ENCODE data around the gene UBE4B.
A peak's percentile ranks its signal among the peaks of the same experiment; 100 is the strongest.

UBE4B gene

DNA sequence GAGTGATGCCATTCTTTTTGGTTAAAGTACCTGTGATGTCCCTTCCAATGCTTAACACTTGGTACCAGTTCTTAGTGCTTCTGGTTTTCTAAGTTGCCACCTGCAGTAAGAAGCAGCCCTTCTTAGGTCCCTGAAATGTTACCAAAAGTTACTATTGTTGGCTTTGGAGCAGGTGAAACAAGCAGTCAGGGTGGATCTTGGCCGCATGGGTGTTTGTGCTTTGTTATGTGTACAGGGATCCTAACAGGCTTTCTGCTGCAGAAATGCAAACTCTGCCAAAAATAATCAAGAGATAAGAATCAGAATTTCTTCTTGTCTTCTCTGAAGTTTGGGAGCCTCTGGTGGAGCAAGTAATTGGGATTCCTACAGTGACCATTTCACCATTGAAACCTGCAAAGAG, 84.4 kb downstream of the UBE4B start:
- no peak for DNase-seq (ENCODE audit: low spot score)

DNA sequence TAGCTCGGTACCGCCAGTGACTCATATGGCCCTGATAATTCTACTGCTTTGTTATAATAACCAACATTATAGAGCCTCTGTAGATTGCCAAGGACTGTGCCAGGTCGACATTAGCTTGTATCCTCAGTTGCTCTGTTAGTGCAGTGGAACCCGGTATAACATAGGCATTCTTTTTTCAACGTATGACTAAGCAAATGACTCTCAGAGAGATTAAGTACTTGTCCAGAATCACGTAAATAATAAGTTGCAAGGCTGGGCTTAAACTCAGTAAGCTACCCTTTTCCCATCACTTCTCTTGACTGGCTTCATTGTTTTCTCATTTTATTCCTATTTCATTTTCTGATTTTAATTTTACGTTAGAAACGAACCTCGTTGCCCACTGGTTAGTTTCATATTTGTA, 85.1 kb downstream of the UBE4B start:
- DNase-seq (ENCODE audit: low spot score): no peak

DNA sequence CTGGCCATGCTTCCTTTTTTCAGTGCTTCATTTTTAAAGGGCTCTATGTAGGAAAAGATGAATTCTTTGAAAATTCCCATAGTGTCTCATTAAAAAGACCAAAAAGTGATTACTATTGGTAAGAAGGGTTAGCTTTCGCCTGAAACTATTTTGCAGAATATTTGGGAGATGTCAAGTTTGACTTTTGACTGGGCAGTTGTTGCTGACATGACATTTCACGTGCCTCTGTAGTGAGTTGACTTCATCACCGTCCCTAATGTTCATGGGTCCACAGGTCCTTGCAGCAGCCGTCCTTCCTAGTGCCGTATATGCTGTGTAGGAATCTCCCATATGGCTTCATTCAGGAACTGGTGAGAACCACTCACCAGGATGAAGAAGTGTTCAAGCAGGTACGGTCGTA, 88.9 kb downstream of the UBE4B start:
- no peak for DNase-seq (ENCODE audit: low spot score)

DNA sequence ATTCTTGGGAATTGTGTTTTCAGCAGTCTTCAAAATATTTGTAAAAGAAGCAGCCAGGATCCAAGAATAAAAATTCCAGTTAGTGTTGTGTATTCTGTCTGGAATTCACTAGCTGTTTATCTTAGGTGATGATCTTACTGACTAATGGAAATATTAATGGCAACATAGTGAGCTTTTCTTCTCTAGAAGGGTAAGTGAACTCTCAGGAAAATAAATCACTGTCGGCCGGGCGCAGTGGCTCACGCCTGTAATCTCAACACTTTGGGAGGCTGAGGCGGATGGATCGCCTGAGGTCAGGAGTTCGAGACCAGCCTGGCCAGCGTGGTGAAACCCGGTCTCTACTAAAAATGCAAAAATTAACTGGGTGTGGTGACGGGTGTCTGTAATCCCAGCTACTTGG, 90.2 kb downstream of the UBE4B start:
- DNase-seq (ENCODE audit: low spot score): no peak

DNA sequence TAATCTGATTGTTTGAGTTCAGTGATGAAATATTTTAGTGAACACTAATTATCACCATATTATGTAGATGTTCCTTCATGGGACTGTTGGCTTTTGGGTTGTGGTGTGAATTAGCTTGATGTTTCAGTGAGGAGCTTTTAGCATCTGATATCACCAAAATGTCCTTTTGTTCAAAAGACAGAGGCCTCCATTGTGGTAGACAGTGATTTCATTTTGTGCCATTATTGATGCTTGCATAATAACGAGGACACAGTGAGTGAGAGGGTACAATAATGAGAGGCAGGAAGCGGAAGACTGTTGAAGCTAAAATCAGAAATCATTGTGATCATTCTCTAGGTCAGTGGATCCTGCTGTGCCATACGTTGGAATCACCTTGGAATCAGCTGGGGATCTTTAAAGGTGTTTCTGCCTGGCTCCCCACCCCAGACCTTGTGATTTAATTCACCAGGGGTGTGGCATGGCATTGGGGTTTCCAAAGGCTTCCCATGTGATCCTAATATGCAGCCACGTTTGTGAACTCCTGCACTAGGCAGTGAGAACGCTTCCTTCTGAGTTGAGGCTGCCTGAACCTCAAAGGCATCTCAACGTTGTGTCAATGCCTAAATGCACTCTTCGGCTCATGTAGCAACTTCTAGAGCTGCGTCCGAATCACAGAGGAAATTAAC, 95.5 kb downstream of the UBE4B start:
- no peak for DNase-seq (ENCODE audit: low spot score)

DNA sequence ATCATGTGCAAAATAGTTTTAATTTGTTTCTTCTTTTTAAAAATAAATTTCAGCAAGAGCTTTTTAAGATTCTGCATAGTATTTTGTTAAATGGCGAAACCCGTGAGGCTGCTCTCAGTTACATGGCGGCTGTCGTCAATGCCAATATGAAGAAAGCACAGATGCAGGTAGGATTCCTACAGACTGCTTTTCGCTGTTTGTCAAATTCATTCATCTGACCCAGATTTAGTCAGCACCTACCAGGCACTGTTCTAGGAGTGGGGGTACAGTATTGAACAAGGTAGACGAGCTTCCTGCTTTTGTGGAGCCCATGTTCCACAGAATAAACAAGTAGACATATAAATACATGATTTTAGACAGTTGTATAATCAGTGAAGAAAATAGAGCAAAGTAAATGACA, 99.6 kb downstream of the UBE4B start:
- DNase-seq (ENCODE audit: low spot score): no peak

DNA sequence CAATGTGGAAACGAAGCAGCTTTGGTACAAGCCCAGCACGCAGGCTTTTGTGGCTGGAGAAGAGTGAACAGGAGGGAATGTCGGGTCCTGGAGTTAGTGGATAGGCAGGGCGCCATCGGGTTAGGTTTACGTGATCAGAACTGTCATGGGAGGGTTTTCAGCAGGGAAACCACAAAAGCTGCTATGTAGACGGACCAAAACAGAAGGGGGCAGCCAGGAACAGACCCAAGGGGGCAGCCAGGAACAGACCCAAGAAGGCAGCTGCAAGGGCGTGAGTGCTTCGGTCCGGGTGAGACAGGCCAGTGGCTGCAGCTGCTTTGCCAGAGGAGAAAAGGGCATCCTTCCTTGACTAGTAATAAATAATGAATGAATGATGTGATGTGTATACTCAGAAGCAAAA, 100.1 kb downstream of the UBE4B start:
- DNase-seq (ENCODE audit: low spot score): no peak

DNA sequence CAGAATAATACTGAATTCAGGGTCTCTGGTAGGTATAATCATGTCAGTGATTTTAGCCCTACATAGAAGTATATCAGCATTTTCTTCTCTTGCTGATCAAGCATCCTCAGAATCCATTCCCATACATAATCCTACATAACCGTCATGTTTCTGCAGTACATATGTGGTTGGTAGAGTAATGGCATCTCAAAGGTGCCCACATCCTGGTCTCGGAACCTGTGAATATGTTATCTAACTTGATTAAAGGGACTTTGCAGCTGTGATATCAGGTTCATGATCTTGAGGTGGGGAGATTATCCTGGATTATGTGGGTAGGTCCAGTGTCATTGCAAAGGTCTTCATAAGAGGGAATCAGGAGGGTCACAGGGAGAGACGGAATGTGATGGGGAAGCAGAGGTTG, 108.2 kb downstream of the UBE4B start:
- no peak for DNase-seq (ENCODE audit: low spot score)

DNA sequence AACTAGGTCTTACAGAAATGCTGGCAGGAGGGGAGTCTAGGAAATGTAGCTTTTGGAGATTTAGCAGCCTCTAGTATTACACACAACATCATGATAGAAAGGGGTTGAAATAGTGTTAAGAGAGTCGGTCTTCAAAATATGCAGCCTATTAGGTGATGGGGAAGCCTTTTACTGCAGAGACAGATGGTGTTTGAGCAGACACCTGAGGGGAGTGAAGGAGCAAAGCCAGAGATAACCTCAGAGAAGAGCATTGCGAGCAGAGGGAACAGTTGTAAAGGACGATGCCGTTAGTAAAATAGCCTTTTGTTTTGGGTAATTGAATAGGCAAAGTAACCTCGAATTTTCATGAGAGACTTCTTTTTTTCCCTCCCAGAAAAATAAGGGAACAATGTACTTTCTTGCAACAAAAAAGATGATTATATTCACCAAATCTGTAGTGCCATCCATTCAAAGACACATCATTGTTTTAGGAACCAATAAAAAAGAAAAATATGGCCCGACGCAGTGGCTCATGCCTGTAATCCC, 111.3 kb downstream of the UBE4B start:
- DNase-seq (ENCODE audit: low spot score): no peak

DNA sequence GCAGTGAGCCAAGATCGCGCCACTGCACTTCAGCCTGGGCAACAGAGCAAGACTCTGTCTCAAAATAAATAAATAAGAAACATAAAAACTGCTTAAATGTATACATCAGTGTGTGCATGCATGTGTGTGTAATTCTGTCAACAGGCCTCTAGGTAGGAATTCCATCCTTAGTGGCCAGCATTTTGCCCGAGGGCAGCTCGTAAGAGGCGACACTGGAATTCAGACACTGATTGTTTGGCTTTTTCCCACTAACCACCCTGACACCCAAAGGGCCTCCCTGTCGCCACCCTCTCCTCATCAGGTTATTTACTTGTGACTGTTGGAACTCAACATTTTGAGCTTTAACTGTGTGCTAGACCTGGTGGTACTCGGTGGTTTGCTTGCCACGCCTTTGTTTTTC, 113.6 kb downstream of the UBE4B start:
- DNase-seq (ENCODE audit: low spot score): no peak

DNA sequence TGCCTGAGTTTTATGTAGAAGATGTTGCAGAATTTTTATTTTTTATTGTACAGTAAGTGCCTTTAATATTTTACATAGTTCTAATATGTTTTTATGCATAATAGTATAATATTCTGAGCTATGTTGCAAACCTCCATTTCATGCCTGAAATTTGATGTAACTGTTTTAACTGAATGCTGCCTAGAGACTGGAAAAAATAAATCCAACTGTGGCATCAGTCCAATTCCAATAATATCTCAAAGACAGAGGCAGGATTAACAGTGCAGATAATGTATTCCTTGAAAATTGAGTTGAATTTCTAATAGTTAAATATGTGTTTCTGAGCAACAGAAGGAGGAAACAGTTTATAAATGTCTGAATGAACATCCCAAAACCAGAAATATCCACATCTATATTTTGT, 116.5 kb downstream of the UBE4B start:
- DNase-seq (ENCODE audit: low spot score): no peak

DNA sequence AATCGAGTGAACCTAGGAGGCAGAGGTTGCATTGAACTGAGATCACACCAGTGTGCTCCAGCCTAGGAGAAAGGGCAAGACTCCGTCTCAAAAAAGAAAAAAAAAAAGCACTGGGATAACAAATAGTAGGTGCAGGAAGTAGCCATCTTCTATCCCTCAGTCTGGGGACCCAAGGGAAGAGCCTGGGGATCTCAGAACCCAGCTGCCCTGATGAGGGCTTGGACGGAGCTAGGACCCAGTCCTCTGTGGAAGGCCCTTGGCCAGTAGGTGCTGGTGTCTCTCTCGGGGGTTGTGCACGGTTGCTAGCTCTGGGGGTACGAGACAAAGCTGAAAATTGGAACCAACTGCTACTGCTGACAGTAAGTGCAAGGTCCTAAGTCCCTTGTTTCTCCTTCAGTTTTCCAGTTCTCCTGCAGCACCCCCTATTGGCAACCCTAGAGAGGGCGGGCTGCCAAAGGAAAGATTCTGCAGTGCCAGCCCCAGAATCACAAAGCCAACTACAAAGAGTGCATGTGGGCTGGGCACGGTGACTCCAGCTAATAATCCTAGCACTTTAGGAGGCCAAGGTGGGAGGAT, 120.0 kb downstream of the UBE4B start:
- DNase-seq (ENCODE audit: low spot score): peak; percentile 52

DNA sequence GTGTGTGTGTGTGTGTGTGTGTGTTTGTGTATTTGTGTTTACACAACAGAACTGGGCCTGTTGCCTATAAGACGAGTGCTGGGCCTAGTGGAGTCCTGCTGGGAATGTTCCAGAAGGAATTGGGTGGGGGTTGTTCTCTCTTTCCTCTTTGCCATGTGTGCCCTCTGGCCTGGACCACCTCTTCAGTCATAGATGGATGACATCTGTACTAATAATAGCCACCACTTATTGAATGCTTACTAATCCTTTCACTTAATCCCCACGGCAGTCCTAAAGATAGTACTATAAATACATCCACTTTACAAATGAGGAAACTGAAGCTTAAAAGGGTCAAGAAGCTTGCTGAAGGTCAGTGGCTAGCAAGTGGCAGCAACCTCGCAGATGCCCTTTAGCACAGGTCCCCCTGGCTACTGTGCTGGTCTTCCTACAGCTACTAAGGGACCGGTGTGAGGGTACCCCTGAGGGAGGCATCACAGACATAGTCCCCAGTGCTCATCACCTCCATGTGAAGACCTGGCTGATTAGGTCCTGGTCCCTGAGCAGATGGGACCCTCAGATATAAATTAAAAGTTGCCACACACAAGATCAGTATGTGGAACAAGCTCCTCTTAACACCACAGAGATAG, 122.4 kb downstream of the UBE4B start:
- DNase-seq (ENCODE audit: low spot score): no peak

DNA sequence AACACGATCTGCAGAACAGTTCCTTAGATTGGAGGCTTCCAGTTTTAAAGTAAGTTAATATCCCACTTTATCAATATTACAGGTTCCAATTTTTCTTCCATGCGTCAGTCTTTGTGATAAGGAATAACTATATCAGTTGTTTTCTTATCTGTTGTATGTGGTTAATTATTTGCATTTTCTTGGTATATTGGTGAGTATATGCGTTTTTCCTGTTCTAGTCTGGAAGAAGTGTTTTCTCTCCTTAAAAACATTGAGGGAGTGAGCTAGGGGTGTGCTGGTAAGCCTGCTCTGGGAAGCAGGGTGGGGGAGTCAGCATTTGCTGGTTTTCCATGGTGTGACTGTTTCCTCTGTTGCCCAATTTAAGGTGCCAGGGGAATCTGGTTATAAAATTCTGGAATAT, 127.4 kb downstream of the UBE4B start:
- DNase-seq (ENCODE audit: low spot score): no peak

DNA sequence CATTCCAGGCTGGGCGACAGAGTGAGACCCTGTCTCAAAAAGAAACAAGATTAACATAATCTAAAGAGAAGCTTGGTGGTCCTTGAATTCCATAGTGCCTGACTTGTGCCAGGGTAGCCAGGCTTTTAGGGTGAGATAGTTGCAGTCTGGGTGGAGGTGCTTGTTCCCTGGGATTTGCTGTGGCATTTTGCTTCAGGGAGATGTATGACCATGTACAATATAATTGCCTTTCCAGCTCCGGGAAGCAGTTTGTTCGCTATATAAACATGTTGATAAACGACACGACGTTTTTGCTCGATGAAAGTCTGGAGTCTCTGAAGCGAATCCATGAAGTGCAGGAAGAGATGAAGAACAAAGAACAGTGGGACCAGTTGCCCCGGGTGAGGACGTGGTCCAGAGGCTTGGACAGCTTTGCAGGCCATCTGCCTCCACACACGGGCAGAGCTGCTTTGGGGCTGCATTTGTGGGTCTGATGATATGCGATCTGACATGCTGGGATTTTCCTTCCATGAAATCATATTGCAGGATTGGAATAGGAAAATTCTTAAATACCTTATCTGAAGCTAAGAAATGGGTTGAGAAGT, 128.2 kb downstream of the UBE4B start:
- DNase-seq (ENCODE audit: low spot score): no peak

DNA sequence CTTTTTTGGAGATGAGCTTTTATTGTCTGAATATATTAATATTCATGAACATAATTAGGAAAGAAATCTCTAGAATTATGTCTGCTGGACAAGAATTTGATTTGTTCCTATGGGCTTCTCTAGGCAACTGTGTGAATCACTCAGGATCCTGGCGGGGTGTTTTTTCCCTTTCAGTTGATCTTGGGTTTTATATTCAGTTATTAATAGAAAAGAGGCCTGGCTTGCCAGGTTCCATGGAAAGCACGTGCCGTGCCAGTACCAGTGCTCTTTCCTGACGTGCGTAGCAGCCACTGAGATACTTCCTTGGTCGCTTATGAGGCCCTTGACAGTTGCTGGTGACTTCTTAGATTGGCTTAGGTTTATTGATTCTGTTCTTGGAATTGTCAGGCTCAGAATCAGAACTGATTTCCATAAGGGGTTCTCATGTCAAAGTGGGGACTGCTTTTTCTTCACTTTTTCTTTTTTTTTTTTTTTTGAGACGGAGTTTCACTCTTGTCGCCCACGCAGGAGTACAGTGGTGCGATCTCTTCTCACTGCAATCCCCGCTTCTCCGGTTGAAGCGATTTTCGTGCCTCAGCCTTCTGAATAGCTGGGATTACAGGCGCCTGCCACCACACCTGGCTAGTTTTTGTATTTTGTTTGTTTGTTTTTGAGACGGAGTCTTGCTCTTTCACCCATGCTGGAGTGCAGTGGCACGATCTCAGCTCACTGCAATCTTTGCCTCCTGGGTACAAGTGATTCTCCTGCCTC, 129.0 kb downstream of the UBE4B start:
- DNase-seq (ENCODE audit: low spot score): no peak

DNA sequence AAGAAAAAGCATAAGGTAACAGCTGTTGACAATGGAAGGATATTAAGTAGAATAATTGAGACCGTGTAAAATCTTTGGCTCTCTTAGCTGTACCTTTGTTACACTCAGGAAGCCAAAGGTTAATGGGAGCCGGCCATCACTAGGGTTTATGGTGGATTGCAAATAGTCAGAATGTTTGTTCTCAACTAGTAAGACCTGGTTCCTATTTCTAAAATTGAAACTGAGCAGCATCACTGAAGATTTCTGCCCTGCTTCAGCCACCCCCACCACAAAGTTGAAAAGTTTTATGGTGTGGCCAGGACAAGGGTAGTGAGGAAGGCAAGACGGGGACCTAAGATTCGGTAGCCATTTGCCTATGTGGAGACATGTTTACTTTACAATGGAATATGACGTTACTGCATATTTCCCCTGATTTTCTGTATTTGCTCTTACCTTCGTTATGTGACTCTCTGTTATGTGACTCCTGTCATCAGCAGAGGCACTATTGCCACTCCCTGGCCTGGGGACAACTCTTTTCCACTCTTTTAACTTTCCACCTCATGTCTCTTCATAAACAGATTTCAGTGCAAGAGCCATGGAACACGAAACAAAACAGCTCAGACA, 136.3 kb downstream of the UBE4B start:
- no peak for DNase-seq (ENCODE audit: low spot score)

DNA sequence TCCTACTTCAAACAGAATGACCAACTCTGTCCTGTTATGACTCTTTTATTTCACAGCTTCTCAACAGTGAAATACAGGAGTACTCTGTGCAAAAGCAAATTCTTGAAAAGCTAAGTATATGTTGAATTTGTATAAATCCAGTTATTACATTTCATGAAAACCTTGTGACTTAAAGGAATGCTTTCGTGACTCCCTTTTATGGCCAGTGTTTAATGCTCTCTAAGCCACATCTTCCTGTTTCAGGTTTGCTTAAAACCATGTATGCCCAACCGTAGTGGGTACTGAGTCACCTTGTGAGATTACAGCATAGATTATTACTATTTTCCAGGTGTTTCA, 137.4 kb downstream of the UBE4B start:
- DNase-seq (ENCODE audit: low spot score): no peak

DNA sequence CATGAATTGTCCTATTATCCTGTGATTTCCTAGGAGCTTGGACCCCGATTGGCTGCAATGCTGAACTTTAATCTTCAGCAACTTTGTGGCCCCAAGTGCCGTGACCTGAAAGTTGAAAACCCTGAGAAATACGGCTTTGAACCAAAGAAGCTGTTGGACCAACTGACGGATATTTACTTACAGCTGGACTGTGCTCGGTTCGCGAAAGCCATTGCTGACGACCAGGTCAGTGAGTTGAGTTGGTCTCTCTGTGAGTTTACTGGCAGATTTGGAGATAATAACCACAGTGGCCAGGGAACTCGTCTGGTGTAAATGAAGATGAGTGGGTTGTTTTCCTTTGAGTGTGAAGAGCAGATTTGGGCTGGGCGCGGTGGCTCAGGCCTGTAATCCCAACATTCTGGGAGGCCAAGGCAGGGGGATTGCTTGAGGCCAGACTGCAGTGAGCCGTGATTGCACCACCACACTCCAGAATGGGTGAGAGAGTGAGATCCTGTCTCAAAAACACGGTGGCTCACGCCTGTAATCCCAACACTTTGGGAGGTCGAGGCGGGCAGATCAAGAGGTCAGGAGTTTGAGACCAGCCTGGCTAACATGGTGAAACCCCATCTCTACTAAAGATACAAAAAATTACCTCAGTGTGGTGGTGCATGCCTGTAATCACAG, 138.5 kb downstream of the UBE4B start:
- DNase-seq (ENCODE audit: low spot score): no peak

DNA sequence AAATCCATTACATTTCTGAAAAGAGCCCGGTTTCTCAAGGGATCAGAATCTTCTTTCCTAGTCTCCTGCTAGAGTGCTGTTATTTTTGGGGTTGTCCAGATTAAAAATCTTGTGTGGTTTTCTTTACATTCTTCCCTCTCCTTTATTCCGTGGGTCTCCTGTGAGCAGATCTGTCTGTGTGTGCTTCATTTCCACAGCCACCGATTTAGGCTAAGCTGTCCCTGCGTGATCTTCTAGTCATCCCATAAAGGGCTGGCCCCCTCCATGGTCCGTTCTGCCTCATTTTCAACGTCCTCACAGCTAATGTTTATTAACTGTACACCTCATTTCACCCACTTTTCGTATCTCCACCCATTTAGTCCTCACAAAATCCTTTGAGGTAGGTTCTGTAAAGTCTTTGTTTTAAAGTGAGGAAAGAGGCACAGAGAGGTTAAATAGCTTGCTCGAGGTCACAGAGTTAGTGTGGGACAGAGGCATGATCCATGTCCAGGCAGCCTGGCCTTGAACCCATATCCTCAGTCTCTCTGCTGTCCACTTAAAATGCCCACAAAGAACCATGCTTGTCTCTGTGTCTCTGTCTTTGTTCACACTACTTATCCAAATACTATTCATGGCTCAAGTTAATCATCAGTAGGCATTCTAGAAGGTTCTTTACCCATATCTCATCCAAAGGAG, 139.4 kb downstream of the UBE4B start:
- DNase-seq (ENCODE audit: low spot score): no peak

DNA sequence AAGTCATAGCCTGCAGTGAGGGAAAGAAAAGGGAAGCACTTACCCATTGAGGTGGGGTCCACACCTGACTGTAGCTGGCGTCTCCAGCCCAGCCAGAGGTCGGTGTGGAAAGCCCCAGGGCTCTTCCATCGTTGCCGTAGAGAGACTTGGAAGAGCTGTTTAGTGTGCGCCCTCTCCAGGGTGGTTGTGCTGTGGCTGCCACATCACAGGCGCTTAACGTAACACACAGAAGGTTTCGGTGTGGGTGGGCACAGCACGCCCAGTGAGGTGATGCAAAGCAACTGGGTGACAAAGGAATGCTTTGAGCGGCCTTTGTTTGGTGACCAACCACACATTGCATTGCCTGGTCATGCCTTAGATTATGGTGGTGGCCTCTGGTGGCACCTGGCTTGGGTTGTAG, 140.8 kb downstream of the UBE4B start:
- DNase-seq (ENCODE audit: low spot score): no peak

All from hematopoietic multipotent progenitor cell treated with erythropoietin and hydrocortisone succinate and interleukin-3 and kit ligand, for 15 days (in vitro differentiated cells).